GM18499 (cell line): ENCODE measurements around the gene SLC38A10.

Source experiments
- ATAC-seq: cut with Tn5 transposase; IDR thresholded peaks from one replicate; pipeline ENCODE4 v1.9.1; 2021; ENCODE audit warnings: moderate number of reproducible peaks; ENCODE audit not compliant: insufficient read depth, unreplicated experiment

Gene SLC38A10

DNA sequence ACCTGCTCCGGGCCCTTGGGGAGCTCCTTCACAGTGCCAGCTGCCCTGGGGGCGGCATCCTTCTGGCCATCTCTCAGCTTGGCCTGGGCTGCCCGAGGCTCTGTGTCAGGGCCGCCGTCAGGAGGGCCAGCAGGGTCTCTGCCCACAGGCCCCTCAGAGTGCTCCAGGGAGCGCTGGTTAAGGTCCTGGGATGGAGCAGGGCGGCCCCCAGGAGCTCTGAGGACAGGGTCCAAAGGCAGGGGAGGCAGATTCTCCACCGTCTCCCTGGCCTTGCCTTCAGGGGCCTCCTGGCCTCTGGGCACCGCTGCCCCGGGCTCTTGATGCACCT, 48.8 kb downstream of the SLC38A10 start:
- no peak for ATAC-seq

DNA sequence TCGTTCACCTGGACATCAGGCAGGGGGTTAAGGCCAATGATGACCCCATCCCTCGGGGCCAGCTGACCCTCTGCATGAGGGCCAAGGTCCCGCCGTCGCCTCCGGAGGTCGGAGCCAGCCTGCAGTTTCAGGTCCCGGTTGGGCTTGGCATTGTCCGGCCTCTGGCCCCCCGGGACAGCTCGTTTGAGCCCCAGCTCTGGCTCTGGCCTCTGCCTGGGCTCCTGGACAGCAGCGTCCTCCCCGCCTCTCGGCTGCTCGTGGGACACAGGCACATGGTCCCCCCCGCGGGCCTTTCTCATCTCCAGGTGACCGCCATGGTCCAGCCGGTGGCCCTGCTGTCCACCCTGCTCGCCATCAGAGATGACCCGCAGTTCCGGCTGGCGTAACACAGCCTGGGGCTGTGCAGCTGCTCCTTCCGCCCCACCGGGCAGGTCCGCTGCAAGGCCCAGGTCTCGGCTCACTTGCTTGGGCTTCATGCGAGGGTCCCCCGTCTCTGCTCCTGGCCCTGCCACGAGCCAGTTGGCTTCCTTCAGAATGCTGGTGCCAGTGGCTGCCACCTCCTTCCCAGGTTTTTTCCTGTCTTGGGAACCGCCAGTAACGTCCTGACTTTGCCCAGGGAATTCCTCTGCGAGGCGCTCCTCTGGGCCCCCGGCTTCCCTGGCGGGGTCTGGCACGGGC, 49.3 kb downstream of the SLC38A10 start:
- no peak for ATAC-seq

DNA sequence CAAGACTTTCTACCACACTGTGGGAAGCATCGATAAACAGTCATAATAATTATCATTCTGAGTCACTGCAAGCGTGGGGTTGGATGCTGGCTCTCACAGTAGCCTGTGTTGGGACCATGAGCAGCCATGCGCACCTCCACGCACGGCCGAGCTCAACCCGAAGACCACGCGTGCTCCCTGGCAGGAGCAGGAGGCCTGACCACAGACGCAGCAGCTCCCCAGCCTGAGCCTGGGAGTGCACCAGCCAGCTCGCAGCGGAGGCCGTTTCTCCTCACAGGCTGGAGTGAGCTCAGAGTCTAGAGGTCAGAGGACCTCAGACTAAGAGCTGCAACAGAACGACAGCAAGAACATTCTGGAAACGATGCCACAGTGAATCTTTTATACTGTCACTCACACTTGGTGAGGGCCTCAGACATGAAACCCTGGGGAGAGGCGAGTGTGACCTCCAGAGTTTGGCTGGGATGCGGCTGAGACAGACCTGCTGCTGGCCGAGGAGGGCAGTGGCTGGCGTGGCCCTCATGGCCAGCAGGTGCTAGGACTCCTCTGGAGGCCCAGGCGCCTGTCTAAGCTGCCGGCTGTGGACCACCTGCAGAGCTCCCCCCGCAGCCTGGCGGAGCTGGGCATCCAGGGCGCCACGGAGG, 50.0 kb downstream of the SLC38A10 start:
- ATAC-seq, result no peak

- no peak for ATAC-seq
These were observed 50.6 kb downstream of the SLC38A10 start for GRCh38 chr17:81244358-81245023.

DNA sequence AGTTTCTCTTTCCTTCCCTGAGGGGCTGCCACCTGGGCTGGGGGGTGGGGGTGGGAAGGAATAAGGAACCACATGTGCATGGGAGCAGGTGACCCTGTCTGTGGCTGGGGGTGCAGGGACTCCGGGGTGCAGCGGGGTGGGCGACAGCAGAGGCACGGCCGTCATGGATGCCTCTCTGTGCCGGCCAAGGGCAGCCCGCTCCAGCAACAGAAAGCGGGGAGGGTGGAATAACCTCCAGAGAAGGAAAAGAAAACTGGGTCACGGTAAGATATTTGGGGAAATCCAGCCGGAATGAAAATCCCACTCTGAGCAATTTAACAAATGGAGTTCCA, 51.8 kb downstream of the SLC38A10 start:
- ATAC-seq, result no peak

- no peak for ATAC-seq
These were observed 52.4 kb downstream of the SLC38A10 start for GRCh38 chr17:81242421-81243332.

- no peak for ATAC-seq
These were observed 53.3 kb downstream of the SLC38A10 start for GRCh38 chr17:81241648-81242420.

- no peak for ATAC-seq
These were observed 53.9 kb downstream of the SLC38A10 start for GRCh38 chr17:81241203-81241602.

DNA sequence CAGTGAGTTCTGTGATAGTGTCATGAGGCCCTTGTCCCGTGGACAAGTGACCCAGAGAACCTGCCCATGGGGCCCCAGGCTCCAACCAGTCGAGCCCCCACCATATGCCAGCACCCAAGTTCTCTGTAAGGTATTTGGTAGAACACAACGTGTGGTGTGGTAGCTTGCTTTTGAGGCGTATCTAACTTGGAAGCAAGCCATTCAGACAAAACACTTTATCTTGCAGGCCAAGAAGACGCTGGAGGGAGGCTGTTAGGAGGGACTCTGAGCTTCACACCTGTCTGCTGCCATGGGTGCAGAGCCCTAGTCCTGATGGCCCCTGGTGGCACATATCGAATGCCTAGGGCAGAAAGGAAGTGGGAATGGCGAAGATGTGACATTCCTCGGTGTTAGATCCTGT, 54.3 kb downstream of the SLC38A10 start:
- ATAC-seq, result no peak

GRCh38 chr17:81239714-81240555, 55.2 kb downstream of the SLC38A10 start:
- no peak for ATAC-seq

- ATAC-seq, result peak; percentile 81
These were observed 56.0 kb downstream of the SLC38A10 start, which contains the start of the genes NDUFAF8 and TEPSIN for GRCh38 chr17:81238815-81239713. TSS of gene NDUFAF8 (plus strand) at chr17:81239318. CDS start at chr17:81239364, 46 bp downstream. TSS of gene TEPSIN (minus strand) at chr17:81239055. CDS start at chr17:81239033, 22 bp downstream.

- no peak for ATAC-seq
These were observed 56.7 kb downstream of the SLC38A10 start for GRCh38 chr17:81238490-81238814.

GRCh38 chr17:81237591-81238489, 57.3 kb downstream of the SLC38A10 start:
- ATAC-seq, result no peak

- no peak for ATAC-seq
These were observed 58.3 kb downstream of the SLC38A10 start for GRCh38 chr17:81236784-81237183.

DNA sequence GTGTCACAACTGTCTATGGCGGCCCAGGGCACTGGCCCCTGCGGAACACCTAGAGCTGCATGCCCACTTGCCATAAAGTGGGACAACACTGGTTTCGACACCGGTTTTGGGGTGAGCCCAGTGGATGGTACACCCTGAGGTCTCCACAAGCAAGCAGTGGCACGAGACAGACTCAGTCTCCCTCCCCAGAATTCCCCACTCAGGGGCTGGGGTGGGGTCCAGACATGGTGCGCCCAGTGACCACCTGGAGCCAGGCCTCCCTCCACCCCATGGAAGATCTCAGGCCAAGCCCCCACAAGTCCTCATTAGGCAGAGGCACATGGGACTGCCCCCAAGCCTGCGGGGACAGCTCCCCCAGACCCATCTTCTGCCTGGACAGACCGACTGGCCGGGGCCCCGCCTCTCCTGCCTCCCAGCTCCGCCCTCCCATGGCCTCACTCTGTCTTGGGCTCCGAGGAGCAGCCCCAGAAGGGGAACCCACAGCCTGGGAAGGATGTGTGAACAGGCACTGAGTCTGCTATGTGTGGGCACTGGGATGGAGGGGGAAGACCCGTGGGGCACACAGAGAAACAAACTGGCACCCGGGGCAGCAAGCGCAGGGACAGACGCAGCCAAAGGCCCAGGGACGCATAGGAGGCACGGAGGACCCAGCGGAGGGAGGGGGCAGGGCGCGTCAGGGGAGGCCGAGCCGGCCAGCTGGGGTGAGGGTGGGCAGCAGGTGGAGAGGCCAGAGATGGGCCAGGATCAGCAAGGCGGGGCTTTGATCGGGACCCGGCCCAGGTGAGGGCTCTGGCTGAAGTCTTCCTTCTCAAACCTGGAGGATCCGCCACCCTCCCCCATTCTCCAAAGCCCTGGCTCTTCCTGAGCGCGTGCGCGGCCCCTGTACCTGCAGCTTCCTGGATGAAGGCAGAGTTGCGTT, 59.0 kb downstream of the SLC38A10 start:
- no peak for ATAC-seq
